NCI-H2171 (cell line): ENCODE measurements around the gene CAMK2N1.
"Not testable (repeated sequence)": the region's sequence is repeated elsewhere in the genome, so short reads cannot be mapped to it uniquely, and the experiment has no call there.

Experiments
- DNase-seq: peaks from one replicate; lab custom pipeline; 2025; lab: John Stamatoyannopoulos, UW

The CAMK2N1 gene

DNA sequence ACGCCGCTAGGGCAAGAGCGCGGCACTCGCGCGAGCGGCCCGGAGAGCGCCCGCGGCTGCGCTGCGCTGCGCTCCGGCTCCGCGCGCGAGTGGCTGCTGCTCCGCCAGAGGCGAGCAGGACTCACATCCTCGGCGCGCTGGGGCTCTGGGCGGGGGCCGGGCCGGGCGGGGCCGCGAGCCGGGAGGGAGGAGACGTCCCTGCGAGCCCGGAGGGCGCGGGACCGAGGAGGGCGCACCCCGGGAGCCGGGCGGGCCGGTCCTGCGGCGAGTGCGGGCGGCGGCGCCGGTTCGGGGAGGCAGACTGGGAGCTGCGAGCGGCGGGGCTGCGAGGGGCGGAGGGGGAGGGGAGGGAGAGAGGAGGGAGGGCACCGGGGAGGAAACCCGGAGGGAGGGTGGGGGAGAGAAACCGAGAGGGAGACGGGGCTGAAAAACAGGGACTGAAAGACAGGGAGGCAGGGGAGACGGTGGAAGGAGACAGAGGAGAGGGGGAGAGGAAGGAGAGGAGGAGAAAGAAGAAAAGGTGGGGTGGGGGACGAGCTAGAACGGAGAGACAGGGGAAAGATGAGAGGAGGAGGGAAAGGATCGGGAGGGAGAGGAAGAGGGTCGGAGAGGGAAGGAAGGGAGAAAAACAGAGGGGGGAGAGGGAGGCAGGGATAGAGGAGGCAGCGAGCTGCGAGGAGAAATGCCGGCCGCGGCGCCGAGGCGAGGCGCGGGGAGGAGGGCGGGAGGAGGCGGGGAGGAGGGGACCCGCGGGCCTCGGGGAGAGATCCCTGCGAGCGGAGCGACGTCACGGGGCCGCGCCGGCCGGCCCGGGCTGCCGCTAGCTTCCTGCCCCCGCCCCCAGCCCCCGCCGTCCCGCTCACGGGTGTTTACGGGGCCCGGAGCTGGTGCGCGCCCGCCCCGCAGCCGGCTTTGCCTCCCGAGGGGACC, at the start of gene CAMK2N1:
CAMK2N1 (minus strand) TSS at position 684 of the 930 bp plus-strand sequence. CDS start 831 bp downstream, outside the sequence.
- peak; percentile 77 for DNase-seq

DNA sequence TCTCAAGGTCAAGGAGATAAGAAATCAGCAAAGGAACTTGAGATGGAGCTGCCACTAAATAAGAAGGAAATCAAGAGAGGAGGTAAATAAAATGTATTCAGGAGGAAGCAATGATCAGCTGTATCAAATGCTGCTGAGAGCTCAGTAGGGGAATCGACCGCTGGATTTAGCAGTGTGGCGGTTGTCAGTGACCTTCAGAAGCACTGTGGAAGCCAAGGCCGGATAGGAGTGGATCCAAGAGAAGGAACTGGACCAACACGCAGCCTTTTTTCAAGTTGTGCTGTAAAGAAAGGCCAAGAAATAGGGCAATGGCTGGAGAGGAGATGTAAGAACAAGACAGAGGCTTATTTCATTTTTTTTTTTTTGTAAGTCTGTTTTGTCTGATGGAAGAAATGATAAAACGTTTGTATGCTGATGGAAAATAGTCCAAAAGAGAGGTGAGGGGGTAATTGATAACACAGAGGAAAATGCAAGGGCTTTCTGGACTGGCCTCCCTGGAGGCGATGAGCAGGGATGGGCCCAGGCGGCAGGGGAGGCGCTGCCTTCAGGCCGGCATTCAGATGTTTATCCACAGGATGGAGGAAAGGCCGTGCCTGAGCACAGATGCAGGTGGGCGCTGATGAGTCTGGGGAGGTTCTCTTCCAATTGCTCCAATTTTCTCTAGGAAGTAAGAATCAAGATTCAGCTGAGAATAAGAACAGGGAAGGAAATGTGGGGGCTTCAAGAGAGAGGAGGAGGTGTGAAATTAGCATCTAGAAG, 48.8 kb upstream of the CAMK2N1 start:
- no peak for DNase-seq

DNA sequence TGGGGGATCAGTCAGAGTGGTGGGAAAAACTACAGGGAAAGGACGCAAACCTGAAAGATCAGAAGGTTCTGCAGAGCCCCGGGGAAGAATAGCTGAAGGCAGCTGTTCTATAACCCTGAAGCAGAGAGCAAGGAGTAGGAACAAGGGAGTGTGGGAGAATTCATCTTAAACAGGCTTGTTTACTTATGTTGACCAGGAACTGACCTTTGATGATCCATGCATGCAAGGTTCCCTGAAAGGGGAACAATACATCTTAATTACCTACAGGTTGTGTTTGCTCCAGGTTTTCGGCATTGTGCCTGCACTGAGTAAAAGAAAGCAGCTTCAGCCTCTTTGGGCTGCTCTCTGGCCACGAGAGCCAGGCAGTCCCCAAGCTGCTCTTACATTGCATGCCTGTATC, 47.6 kb upstream of the CAMK2N1 start:
- no peak for DNase-seq

DNA sequence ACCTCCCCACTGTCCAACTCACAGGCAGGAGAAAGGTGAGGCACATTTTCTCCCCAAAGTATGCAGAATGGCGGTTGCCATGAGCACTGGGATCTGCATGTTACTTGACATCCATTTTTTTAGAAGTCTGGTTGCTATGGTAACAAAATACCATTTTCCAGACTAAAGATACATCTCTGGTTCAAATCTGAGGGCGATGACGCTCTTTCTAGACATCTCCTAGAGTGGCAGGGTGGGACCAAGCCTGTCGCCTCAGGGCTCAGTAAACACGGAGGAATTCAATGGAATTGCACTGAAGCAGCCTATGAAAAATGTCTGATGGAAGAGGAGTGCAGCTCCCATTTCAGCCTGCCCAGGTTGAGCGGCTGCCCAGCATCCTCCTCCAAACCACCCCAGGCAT, 44.9 kb upstream of the CAMK2N1 start:
- no peak for DNase-seq

DNA sequence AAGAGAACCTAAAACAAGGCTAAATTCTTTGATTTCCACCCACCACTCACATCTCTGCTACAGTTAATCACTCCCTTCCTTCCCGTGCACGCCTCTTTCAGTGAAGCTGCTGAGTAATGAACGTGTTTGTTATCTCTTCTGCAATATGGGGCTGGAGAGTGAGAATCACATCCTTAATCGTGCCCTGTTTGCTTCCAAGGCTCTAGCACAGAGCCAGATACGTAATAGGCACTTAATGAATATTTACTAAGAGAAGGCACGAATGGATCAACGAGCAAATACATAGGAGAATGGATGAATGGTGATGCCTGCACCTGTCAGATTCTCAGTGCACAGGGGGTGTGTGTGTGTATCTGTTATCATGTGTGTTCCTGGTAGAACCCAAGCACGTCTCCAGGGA, 44.3 kb upstream of the CAMK2N1 start:
- DNase-seq: no peak

DNA sequence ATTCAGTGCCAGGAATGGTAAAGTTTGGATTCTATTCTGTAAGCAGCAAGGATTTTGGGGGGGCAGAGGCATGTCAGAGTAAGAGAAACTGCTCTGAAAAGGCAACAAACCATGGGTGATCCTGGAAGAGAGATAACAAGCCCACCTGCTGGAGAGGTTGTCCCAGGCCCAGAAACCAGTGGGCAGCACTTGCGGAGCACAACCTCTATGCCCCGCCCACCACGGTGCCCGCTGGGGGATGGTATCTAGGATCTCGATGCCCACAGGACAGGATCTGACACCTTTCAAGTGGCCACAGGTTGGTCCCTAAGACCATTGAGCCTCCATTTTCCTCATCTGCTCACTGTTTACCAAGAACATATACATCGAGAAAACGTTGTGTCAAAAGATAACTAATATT, 42.2 kb upstream of the CAMK2N1 start:
- DNase-seq: no peak

DNA sequence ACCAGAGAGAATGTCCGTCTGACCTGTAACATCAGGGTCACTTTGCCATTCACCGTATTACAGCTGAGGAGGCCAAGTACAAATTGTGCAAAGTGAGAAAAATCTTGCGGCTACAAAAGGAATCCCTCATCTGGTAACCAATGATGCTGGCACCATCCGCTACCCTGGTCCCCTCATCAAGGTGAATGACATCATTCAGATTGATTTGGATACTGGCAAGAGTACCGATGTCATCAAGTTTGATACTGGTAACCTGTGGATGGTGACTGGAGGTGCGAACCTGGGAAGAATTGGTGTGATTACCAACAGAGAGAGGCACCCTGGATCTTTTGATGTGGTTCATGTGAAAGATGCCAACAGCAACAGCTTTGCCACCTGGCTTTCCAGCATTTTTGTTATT, 40.3 kb upstream of the CAMK2N1 start:
- no peak for DNase-seq

DNA sequence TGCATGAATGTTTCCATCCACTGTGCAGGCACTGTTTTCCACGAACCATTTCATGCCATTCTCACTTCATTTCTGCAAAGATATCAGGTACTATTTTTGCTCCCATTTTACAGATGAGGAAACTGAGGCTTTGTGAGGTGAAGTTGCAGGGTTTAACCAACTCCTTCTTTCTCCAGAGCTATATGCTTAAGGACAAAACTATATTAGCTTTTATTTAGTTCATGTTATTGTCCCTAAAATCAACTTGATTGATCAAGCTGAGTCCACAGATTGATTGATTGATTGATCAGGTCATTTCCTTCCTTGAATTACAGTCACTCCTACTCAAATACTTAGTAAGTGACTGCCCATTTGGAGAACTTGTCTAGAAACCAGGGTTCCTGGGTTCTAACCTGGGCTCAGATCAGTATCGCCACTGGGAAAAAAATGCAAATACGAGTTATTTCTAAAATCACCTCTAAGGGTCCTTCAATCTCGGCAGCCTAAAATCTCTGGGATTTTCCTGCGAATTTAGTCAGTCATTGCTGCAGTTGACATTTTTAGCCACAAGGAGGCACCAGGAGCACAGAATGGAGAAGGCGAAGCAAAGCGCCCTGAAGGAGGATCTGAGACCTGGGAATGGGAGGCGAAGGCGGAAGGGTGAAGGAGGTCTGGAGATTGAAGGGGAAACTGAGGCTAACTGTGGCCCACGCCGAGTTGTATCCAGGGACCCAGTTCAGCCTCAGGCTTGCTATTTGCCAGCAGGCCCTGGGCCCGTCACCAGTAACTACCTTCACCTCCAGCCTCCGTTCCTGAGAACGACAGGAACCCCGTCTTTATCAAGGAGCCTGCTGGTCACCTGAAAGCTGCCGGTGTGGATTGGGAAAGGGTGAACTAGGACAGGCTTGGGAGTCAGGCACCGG, 36.2 kb upstream of the CAMK2N1 start:
- peak; percentile 67 for DNase-seq

DNA sequence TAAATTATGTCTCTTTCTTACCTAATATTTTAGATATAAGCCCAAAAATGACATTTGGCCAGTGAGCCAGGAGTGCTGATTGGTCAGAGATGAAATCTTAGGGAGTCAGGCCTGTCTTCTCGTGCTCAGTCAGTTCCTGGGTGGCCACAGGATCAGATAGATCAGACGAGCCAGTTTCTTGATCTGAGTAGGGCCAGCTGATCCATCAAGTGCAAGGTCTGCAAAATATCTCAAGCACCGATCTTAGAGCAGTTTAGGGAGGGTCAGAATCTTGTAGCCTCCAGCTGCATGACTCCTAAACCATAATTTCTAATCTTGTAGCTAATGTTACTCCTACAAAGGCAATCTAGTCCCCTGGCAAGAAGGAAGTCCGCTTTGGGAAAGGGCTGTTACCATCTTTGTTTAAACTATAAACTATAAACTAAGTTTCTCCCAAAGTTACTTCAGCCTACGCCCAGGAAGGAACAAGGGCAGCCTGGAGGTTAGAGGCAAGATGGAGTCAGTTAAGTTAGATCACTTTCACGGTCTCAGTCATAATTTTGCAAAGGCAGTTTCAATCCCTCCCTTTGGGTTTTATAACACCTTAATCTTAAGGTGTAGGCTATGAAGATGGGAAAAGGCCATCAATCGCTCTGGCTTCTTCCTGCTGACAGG, 33.7 kb upstream of the CAMK2N1 start:
- DNase-seq: not testable (repeated sequence)

DNA sequence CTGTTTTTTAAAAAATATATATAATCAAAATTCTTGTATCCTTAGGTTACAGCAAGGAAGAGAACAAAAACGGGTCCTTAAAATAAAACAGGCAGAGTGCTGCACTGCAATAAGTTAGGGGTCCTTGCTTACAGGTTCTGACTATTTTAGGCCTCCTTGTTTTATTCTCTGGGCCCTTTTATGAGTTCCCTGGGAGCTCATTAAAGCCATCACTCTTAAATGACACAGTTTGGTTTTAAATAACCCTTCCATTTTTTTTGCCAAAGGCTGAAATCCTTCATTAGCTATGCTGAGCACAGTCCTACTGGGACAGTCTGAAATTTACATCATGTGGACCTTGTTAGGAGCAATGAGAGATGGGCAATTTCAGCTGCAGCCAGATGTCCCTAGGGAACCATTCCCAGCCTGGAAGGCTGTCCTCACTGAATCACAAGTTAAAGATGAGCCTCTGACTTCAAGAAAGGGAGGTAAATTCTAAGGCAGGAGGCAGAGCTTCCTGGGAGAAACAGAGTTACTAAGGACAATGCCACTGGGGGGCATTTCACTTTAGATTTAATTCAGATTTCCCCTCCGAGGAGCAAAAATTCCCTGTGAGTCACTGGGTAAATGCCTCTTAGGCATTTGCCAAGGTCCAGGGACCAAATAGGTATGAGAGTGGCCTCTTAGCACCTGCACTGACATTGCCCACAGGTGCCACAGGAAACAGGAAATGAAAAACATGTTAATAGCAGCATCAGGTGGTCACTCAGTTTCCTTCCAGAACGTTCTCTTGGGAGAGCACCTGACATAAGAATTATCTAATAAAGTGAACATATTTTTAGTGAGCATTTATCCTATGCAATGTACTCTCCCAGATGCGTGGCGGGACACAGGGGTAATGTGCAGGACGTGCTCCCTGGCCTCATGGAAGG, 25.8 kb upstream of the CAMK2N1 start:
- DNase-seq: no peak

DNA sequence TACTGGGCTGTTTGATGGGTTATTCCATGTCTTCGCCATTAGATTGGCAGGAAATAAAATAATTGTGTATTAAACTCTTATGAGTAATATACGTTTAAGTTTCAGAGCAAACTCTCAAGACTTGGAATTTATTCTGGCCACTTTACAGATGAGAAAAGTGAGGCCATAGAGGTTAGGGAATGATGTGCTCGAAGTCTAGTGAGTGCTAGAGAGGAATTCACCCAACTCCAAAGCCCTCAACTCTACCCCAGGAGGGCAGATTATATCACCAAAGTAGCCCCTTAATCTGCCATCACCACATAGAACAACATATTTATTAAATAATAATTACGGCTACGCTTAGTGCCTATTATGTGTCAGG, 22.4 kb upstream of the CAMK2N1 start:
- DNase-seq: no peak

DNA sequence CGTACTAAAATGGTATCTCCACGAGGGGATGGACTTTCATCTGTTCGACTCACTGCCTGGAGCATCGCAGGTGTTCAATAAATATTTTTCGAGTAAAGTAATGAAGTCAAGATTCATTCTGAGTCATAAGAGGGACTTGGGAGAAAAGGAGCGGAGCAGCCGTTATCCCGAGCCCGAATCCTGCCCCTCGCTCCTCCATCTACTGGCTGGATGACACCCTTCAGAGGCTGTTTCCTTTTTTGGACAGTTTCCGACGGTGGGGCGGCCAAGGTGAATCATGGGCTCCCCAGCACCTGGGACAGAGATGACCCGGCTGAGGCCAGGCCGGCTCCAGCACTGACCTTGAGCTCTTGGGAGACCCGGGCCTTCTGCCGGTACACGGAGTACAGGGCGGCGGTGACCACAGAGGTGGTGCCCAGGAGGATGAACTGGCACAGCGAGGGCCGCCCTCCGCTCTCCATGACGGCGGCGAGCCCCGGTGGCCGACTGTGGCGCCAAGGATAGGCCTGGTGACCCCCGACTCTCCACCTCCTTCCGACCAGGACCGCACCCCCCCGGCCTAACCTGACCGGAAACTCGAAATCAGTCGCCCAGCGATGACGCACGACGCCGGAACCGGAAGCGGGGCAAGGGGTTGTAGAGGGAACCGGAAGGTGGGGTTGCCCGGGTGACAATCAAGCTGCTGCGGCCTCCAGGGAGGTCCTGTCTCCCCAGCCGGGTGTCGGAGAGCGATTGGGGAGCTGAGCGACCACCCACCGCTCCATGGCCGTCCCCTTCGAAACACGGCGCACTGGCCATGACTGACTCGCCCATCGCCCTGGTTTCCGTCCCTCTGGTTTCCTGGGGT, 21.8 kb upstream of the CAMK2N1 start, which contains the start of gene MUL1:
MUL1 (minus strand) TSS at position 588 of the 847 bp plus-strand sequence; CDS start at position 461, 127 bp downstream.
- DNase-seq: peak; percentile 88

DNA sequence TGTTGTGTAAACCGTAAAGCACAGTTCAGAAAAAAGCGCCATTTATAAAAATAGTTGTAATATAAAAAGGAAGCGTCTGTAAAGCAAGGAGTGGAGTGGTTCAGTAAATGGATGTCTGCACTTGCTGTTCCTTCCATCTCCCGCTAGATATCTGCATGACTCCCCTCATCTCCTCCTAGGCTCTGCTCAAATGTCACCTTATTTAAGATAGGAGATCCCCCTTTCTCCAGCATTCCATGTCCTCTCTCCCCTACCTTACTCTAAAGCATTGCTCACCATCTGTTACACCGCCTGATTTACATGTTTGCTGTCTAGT, 21.2 kb upstream of the CAMK2N1 start:
- no peak for DNase-seq

DNA sequence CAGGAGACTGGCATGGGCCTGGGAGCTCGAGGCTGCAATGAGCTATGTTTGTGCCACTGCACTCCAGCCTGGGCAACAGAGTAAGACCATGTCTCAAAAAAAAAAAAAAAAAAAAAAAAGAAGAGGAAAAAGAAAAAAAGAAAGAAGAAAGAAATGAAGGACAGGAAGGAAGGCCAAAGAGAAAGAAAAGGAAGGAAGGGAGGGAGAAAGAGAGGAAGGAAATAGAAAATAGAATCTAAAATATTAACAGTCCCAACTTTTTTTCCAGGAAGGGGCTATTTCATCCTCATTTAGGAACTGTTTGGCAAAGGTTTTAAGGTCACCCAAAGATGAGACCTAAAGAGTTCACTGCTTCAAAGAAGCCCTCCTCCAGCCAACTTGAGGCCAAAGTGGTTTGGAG, 19.5 kb upstream of the CAMK2N1 start:
- DNase-seq: no peak

DNA sequence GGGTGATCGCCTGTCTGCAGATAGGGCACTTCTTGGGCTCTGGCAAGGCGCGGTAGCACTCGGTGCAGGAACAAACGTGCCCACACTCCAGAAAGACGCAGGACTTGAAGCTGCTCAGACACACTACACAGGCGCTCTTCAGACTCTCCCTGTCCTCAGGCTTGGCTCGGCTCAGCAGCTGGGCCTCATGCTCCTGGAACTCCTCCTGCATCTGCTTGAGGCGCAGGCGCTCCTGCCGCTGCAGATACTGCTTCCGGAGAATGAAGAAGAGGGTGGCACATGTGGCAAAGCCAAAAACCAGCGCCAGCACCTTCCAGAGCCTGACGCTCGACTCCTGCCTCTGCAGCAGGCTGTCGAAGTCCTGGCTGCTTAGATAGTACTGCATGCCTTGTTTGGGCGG, 14.7 kb upstream of the CAMK2N1 start:
- no peak for DNase-seq

DNA sequence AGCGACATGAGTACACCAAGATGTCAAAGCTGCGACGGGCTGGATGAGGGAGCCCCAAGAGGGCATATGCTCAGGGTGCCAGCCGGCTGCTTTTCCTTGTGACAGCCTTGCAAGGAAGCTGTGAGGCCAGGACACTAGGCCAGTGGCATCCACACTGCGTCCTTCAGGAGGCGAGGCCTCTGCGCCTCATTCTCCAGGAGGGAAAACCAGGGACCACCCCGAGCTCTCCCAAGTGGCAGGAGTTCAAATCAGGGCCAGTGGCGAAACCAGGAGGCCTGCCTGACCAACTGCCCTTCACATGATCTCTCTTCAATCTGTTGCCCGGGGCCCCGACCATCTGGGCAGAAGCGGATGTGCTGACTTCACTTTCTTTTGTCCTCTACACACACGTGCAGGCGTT, 13.7 kb upstream of the CAMK2N1 start:
- DNase-seq: no peak

DNA sequence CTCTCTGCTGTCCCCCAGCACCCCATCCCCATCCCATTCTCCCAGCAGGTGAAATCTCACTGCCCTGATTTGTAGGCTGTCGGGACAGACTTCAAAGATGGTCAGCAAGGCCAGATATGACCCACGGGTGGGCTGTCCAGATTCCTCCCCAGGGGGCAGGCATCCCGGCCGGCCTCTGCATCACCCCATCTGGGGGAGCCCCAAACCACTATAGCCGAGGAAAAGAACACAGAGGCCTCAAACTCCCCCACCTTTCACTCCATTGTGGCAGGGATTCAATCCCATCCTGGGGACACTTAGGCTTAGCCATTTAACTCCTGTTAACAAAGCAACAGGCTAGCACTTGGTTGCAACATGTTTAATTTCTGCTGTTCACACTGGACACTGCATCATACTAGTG, 13.1 kb upstream of the CAMK2N1 start:
- DNase-seq: no peak

DNA sequence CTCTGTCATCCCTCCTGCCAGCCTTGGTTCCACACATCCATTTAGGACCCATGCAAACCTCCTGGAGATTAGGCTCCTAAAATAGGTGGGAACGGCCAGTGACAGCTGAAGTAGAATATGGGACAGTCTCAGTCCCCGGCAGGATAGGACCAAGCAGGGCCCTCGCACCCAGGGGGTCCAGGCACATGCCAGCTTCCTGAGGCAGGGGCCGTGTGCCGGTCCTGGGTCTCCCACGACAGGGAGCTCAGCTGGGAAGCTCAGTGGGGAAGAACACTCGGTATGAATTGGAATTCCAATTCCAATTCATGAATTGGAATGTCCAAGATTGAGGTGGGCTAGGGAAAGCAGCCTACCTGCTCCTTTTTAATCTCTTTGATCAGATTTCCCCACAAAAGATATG, 12.1 kb upstream of the CAMK2N1 start:
- DNase-seq: no peak

DNA sequence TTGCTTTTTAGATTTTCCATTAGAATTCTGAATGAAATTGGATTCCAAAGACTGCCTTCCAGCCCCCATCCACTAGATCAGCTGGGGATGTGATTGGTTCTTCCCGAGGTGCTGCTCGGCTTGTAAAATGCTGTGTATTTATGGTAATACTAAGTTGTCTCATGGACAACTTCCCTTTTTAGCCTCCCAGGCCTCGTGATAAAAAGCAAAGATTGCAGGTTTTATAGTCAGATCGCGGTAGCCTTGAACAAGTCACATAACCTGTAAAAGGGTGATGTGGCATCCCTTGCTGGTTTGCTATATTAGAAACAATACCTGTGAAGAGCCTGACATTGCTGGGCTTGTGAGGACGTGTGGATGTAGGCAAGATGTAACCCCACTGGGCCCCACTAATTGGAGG, 11.5 kb upstream of the CAMK2N1 start:
- no peak for DNase-seq
